ENCODE data around the gene TMEM170B. TPM values are rescaled to one million over a fixed set of nuclear protein-coding genes. Genes with fewer than 3 reads are reported as not detected.
A peak's percentile ranks its signal among the peaks of the same experiment; 100 is the strongest.

Gene TMEM170B
- total and polyA plus RNA-seq, 8 donors = 0.29 to 8.4 (median 1.1) TPM

- no peaks in the 10 kb centered on the region for H3K9me3 ChIP-seq
- 59 to 81% (median 71%) methylated on average over 3 of the region's 3 CpGs for WGBS, 5 donors
- peak in 1 of 2 donors; percentile 16 for DNase-seq
- H3K27ac ChIP-seq = peak overlapping the region in 1 of 5 donors; percentile 16
- H3K27me3 ChIP-seq = no peaks in the 10 kb centered on the region
- intact Hi-C loops (cut with DNase I; ENCODE audit: low total_unique reads) = no loop called here
- peaks cover 0 to 25% (median 13%) of the 10 kb centered on the region in 4 donors for H3K4me1 ChIP-seq
- no peaks in the 10 kb centered on the region for H3K36me3 ChIP-seq
- TF ChIP-seq POLR2A (IDR thresholded peaks at IDR 0.05) = no peak
- TF ChIP-seq POLR2AphosphoS5 (IDR thresholded peaks at IDR 0.05) = no peak
- TF ChIP-seq, protein P1, sequence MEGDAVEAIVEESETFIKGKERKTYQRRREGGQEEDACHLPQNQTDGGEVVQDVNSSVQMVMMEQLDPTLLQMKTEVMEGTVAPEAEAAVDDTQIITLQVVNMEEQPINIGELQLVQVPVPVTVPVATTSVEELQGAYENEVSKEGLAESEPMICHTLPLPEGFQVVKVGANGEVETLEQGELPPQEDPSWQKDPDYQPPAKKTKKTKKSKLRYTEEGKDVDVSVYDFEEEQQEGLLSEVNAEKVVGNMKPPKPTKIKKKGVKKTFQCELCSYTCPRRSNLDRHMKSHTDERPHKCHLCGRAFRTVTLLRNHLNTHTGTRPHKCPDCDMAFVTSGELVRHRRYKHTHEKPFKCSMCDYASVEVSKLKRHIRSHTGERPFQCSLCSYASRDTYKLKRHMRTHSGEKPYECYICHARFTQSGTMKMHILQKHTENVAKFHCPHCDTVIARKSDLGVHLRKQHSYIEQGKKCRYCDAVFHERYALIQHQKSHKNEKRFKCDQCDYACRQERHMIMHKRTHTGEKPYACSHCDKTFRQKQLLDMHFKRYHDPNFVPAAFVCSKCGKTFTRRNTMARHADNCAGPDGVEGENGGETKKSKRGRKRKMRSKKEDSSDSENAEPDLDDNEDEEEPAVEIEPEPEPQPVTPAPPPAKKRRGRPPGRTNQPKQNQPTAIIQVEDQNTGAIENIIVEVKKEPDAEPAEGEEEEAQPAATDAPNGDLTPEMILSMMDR (IDR thresholded peaks at IDR 0.05) = no peak
- TF ChIP-seq EP300 (IDR thresholded peaks at IDR 0.05) = no peak
- no peak overlapping the region for H3K4me3 ChIP-seq
Measured at GRCh38 chr6:11532097-11532496, 5.5 kb upstream of the TMEM170B start.

DNA sequence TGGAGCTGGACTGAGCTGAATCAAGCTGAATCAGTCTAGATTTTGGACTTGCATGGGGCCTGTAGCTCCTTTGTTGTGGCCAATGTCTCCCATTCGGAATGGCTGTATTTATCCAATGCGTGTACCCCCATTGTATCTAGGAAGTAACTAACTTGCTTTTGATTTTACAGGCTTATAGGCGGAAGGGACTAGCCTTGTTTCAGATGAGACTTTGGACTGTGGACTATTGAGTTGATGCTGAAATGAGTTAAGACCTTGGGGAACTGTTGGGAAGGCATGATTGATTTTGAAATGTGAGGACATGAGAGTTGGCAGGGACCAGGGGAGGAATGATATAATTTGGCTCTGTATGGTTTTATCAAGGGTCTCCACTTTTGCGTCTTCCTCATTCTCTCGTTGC, 3.0 kb upstream of the TMEM170B start:
- Histone ChIP-seq H3K36me3 (no peaks in the 10 kb centered on the region), H3K27me3 (no peaks in the 10 kb centered on the region), H3K4me3 (no peak overlapping the region), H3K27ac (no peak overlapping the region), H3K9me3 (no peaks in the 10 kb centered on the region), H3K4me1 (peaks cover 0 to 35% (median 18%) of the 10 kb centered on the region in 4 donors)
- TF ChIP-seq, protein P1 (IDR thresholded peaks at IDR 0.05) = no peak
- TF ChIP-seq POLR2A (IDR thresholded peaks at IDR 0.05) = no peak
- TF ChIP-seq EP300 (IDR thresholded peaks at IDR 0.05) = no peak
- TF ChIP-seq POLR2AphosphoS5 (IDR thresholded peaks at IDR 0.05) = no peak
- no peak for DNase-seq
- 90 to 95% (median 94%) methylated on average over 5 of the region's 5 CpGs for WGBS, 5 donors
- intact Hi-C loops (cut with DNase I; ENCODE audit: low total_unique reads) = no loop called here

- peak; percentile 33 to 69 for DNase-seq
- no peak overlapping the region for H3K27ac ChIP-seq
- no peaks in the 10 kb centered on the region for H3K27me3 ChIP-seq
- WGBS, 5 donors = 15 to 26% (median 20%) methylated on average over 2 of the region's 2 CpGs
- H3K4me1 ChIP-seq = peaks cover 0 to 45% (median 21%) of the 10 kb centered on the region in 4 donors
- H3K4me3 ChIP-seq = no peak overlapping the region
- no peaks in the 10 kb centered on the region for H3K36me3 ChIP-seq
- TF ChIP-seq EP300 (IDR thresholded peaks at IDR 0.05) = no peak
- no peak for TF ChIP-seq POLR2A (IDR thresholded peaks at IDR 0.05)
- TF ChIP-seq, protein P1 (IDR thresholded peaks at IDR 0.05) = no peak
- no peak for TF ChIP-seq POLR2AphosphoS5 (IDR thresholded peaks at IDR 0.05)
- intact Hi-C loops (cut with DNase I; ENCODE audit: low total_unique reads) = no loop called here
- H3K9me3 ChIP-seq = no peaks in the 10 kb centered on the region
Measured at GRCh38 chr6:11535801-11536230, 1.7 kb upstream of the TMEM170B start.

DNA sequence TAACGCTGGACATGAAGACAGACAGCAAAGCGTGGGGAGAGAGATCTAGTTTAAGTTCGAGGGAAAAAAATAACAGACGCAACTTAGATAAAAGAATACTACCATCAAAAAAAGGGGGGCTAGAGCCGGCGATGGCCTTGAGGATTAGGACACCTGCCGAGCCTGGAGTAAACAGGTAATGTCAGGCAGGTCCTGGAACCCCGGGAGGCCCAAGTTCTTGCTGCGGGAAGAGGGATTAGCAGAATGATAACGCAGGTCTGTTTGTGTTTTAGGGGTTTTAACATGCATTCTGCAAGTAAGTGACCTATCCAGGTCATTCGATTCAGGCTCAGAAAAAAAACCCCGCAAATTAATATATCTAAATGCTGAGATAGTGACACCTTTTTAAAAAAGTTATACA, 754 bp upstream of the TMEM170B start:
- peak in 1 of 2 donors; percentile 41 for DNase-seq
- TF ChIP-seq POLR2AphosphoS5 (IDR thresholded peaks at IDR 0.05) (no peak), POLR2A (IDR thresholded peaks at IDR 0.05) (no peak), EP300 (IDR thresholded peaks at IDR 0.05) (no peak)
- TF ChIP-seq, protein P1 (IDR thresholded peaks at IDR 0.05) = no peak
- Histone ChIP-seq H3K36me3 (no peaks in the 10 kb centered on the region), H3K27ac (peak overlapping the region in 4 of 5 donors; percentile 81 to 92 (median 89)), H3K9me3 (no peaks in the 10 kb centered on the region), H3K4me3 (peak overlapping the region; percentile 89 to 99 (median 96)), H3K4me1 (peaks cover 0 to 43% (median 21%) of the 10 kb centered on the region in 4 donors), H3K27me3 (no peaks in the 10 kb centered on the region)
- intact Hi-C loops (cut with DNase I; ENCODE audit: low total_unique reads) = no loop called here
- WGBS, 5 donors = 1 to 3% (median 2%) methylated on average over 12 of the region's 12 CpGs
